Stimulated activated CD4-positive, alpha-beta T cell treated with anti-CD3 and anti-CD28 coated beads, Interleukin-12 subunit alpha, Interleukin-12 subunit beta, amount 100 ng/mL, for 24 hours (primary cell): Measurements from ENCODE around the gene PCDHGA2.
"Not testable (repeated sequence)": the region's sequence is repeated elsewhere in the genome, so short reads cannot be mapped to it uniquely, and the experiment has no call there.

Experiments used
- DNase-seq, 2 experiments: peaks; one replicate each; pipeline ENCODE4 v3.0.0-alpha.2; 2020; ENCODE audit warnings: low read depth in 2 of 2

PCDHGA2 gene

DNA sequence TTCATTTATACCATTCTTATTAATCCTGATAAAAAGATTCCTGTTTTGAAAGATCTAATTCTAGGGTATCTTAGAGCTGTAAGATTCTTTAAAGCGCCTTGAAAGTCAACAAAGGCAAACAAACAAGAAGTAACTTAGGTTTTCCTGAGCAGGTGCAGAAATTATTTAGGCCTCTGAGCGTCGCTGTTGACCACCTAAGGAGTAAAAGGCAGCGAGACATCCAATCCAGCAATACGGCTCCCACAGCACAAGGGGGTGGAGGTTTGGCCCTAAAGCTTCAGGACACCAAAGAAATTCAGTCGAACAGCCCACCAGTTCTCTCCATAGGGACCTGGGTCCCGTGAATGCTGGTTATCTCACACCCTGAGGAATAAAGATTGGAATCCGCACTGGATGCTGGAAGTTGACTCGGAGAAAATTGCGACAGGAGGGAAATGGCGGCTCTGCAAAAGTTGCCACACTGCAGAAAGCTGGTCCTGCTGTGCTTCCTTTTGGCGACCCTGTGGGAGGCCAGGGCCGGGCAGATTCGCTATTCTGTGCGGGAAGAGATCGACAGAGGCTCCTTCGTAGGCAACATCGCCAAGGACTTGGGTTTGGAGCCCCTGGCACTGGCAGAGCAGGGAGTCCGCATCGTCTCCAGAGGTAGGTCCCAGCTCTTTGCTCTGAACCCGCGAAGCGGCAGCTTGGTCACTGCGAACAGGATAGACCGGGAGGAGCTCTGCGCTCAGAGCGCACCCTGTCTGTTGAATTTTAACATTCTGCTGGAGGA lies at the start of gene PCDHGA2:
Gene PCDHGA2, plus strand, starts transcription at position 223 of the 769 bp plus-strand sequence.
- DNase-seq = no peak

GRCh38 chr5:141298376-141298775 lies 40.2 kb upstream of the PCDHGA2 start:
- no peak for DNase-seq

DNA sequence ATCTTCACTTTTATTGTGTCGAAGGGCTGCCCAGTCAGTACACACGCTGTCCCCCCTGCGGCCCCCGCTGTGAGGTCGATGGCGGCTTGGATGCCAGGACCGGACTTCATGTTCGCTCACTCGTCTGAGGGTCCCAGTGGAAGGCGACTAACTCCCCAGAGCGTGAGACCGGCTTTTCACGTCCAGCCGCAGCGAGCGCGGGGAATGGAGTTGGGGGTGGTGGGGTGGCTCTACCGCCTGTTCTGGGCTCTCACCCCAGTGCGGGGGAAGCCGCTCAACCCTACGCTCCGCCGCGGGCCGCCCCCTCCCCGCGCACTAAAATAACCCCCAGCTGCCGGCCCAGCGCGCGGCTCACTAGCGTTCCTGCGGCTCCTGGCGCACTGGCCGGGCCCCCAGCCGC lies 34.8 kb upstream of the PCDHGA2 start, which contains the start of gene SLC25A2:
Gene SLC25A2, minus strand, starts transcription at position 294 of the 400 bp plus-strand sequence. Its CDS starts 184 bp downstream, at position 110.
- no peak for DNase-seq

GRCh38 chr5:141306630-141307029 lies 31.9 kb upstream of the PCDHGA2 start:
- DNase-seq = no peak

- no peak for DNase-seq
These were observed 24.8 kb upstream of the PCDHGA2 start for GRCh38 chr5:141313711-141314110.

DNA sequence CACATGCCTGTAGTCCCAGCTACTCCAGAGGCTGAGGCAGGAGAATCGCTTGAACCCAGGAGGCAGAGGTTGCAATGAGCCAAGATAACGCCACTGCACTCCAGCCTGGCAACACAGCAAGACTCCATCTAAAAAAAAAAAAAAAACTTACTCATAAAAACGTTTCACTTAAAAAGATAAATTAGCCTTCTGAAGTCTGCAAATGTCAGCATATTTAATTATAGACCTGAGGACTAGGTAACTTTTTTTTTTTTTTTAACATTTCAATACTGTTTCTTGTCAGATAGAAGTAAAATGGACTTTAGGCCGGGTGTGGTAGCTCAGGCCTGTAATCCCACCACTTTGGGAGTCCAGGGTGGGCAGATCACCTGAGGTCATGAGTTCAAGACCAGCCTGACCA lies 21.6 kb upstream of the PCDHGA2 start:
- DNase-seq = not testable (repeated sequence)

DNA sequence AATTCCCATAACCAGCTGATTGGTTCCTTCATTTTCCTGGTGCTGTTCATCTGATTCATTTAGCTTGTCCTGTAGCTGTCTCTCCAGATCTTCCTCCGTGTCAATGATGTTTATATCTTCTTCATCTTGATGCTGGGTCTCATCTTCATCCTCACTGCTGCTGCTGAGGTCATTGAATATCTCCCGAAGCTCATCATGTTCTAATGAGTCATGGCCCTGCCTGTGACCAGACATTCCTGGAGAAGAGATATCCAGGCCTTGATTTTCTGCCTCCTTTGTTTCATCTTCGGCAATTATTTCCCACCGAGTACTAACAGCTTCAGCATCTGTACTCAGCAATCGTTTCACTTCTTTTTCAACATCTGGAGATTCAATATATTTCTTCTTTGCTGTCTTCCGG lies 19.4 kb upstream of the PCDHGA2 start:
- DNase-seq = no peak

DNA sequence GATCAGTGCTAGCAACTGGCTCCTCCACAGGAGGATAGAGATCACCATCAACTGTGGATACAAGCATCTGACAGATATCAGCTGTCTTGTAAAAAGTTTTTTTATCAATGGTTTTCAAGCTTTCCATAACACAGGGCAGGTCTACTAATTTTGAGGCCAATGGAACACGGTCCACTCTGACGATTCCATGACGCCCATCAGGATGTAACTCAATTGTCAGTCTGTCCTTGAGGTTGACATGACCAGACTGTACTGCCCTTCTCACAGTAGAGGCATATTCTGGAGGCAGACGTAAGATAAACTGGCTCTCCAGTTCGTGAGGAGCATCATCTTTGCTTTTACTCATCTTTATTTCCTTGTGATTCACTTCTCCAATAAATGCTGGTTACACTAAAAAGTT lies 18.9 kb upstream of the PCDHGA2 start:
- DNase-seq = no peak

- DNase-seq = peak; percentile 82 to 84
These were observed 18.1 kb upstream of the PCDHGA2 start, which contains the start of gene TAF7 for GRCh38 chr5:141320225-141321169. Gene TAF7 (minus strand): TSS chr5:141320784. CDS start chr5:141320044, 740 bp downstream.

DNA sequence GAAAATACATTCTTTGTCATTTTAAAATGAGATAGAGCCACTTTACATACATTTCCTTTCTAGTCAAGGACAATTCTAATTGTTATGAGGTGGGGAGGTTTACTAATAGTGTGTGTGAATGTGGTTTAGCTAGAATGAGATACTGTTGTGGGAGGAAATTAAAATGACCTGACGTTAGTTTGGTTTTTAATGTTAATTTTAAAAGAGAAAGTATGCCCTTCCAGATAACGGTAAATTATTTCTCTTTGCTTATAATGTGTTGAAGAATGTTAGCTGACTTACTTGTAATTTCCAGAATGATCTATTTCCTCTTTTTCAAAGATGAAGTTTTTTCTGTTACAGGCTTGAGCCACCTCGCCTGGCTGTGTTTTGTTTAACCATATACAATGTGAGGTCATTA lies 16.3 kb upstream of the PCDHGA2 start:
- no peak for DNase-seq

DNA sequence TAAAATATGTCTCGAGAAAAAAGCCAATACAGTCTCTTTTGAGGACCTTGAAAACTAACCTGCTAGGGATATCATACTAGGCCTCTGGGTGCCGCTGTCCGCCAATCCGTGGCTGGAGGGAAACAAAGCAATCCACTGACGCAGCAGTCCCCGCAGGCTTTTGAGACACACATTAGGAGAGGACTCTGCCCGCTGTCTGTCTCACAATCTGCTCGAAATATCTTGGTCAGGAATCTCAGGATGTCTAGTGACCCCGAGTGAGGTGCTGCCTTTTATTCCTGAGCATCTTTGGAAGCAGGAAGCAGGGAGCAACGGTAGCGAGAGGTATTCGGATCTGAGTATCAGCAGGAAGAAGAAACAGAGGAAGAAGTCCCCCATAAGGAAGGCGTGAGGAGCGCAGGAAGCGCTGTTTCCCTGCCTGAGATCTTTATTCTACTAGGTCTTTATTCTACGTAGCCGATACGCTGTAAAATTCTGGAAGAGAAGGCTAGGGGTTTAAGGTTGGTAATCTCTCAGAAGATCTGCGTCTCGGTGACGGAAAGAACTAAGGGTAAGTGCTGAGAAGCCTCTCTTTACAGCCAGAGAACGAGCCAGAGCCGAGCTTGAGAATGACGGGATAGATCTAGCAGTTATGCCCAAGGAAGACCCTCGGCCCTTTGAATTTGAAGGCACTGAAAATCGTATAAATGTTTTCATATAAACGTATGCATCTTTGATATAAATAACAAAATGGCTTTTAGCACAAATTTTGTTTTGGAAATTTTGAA lies 12.3 kb upstream of the PCDHGA2 start:
- DNase-seq = peak; percentile 35 to 51

DNA sequence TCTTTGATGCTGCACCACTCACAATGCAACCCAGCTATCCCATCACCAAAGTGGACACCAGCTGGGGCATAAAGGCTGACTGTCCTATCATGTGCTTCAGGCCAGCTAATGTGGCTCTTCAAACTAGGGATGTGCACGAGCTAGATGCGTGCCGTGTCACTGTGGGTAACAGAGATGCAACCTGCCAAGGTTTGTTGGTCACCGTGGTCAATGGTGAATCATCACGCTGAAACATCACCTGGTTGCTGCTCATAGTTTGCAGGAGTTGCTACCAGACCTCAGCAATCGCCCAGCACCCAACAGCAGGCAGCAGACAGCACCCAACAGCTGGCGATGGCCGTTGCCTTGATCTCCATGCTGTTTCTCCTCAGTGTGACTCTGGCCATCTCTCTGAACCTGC lies 10.3 kb upstream of the PCDHGA2 start:
- DNase-seq = no peak

GRCh38 chr5:141330299-141331080 lies 8.1 kb upstream of the PCDHGA2 start, which contains the start of gene PCDHGA1:
Gene PCDHGA1 (plus strand): TSS chr5:141330514.
- no peak for DNase-seq

GRCh38 chr5:141332571-141332970 lies 6.0 kb upstream of the PCDHGA2 start:
- not testable (repeated sequence) for DNase-seq

DNA sequence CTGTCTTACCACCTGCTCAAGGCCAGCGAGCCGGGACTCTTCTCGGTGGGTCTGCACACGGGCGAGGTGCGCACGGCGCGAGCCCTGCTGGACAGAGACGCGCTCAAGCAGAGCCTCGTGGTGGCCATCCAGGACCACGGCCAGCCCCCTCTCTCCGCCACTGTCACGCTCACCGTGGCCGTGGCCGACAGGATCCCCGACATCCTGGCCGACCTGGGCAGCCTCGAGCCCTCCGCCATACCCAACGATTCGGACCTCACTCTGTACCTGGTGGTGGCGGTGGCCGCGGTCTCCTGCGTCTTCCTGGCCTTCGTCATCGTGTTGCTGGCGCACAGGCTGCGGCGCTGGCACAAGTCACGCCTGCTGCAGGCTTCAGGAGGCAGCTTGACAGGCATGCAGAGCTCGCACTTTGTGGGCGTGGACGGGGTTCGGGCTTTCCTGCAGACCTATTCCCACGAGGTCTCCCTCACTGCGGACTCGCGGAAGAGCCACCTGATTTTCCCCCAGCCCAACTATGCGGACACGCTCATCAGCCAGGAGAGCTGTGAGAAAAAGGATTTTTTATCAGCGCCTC lies 2.3 kb downstream of the PCDHGA2 start:
- not testable (repeated sequence) for DNase-seq

DNA sequence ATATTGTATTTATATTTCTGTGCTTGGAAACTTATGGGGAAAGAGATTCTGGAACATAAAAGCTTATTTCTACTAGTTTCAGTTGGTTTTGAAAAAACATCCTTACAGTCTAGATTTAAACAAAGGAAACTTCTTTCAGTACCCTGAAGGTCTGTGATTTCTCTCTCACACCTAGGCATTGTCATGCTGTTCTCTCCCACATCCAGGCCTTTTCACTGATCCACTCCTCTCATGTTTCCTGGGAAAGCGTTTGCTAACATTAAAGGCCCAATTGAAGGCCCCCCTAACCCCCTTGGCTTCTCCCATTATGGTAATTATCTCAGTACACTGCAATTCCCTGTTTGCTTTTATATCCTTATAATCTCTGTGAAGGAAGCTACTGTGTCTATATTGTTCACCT lies 4.2 kb downstream of the PCDHGA2 start:
- DNase-seq = no peak

DNA sequence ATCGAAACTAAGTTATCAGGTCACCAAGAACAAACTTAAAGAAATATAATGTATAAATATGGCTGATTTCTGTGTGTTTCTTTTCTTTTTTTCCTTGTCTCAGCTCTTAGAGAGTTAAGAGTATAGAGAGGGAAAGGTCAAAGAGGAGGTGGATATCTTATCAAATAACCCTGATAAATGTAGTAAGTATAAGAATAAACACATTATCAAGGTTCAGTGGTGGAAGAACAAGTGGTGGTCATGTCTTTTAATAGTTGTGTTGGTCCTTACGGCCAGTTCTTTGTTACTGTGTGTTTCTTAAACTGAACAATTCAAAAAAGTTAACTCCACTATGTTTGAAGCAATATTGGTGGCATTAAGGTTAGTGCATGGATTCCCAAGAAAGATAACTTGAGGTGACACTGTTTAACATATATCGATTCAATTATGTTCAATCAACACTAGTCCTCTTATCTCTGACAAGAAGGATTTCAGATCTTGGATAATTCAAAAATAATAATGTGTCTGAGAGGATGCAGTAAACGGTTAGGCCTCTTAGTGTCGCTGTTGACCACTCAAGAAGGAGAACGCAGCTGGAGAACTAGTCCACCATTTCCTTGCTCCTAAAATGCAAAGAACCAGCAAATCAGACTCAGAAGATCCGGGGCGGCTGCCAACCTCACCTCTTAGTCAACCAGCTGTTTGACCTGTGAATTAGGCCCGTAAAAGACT lies 4.8 kb downstream of the PCDHGA2 start, which contains the start of gene PCDHGA3:
Gene PCDHGA3, plus strand, starts transcription at position 588 of the 711 bp plus-strand sequence. CDS start 205 bp downstream, outside the sequence.
- DNase-seq = no peak

DNA sequence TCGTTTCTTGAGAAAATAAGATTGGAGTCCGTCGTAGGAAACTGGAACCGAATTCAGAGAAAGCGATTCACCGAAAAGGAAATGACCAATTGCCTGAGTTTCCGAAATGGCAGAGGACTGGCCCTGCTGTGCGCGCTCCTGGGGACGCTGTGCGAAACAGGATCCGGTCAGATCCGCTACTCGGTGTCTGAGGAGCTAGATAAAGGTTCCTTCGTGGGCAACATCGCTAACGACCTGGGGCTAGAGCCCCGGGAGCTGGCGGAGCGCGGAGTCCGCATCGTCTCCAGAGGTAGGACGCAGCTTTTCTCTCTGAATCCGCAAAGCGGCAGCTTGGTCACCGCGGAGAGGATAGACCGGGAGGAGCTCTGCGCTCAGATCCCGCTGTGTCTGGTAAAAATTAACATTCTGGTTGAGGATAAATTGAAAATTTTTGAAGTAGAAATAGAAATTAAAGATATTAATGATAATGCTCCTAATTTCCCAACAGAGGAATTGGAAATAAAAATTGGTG lies 5.4 kb downstream of the PCDHGA2 start:
- DNase-seq = no peak

GRCh38 chr5:141345327-141345726 lies 6.8 kb downstream of the PCDHGA2 start:
- DNase-seq = no peak
